Coronary artery (tissue), 2 donors: ENCODE data around the gene ZSCAN21.
A peak's percentile ranks its signal among the peaks of the same experiment; 100 is the strongest.

ENCODE experiments used
- DNase-seq: peaks from one replicate; pipeline ENCODE4 v3.0.0-alpha.2; 2017; ENCODE audit warnings: low spot score
- H3K27ac ChIP-seq, 2 donors: fragments of 200-600 bp; sonication (generic); one replicate each; pipeline ENCODE4 v1.5.1; 2016 to 2019
- H3K4me3 ChIP-seq: fragments of 200-600 bp; sonication (generic); 2 replicates; pipeline ENCODE4 v1.5.1; 2016; ENCODE audit warnings: mild to moderate bottlenecking, moderate library complexity
- TF ChIP-seq, protein P1 (sequence below): fragments of 200-600 bp; sonication (generic); IDR thresholded peaks from one replicate; pipeline ENCODE4 v1.5.1; 2019; ENCODE audit warnings: antibody characterized with exemption

The ZSCAN21 gene

DNA sequence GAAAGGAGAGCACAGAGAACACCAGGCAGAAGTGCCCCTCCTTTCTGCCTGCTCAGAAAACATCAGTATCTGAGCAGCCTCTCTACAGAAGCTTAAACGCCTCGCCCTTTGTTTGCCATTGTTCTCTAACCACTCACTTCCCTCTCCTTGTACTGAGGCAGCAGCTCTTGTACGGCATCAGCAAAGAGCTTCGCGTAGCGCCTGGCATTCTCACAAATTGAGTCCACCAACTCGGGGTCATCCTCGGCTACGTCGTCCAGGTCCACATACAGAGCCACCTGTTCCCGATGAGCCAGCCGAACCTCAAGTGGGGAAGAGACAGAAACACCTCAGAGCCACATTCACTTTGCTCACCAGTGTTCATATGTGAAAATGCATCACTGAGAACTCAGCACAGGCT, 49.9 kb downstream of the ZSCAN21 start:
- no peak for DNase-seq
- Histone ChIP-seq H3K27ac (peak overlapping the region; percentile 82 to 97), H3K4me3 (peak overlapping the region; percentile 82)
- TF ChIP-seq, protein P1, sequence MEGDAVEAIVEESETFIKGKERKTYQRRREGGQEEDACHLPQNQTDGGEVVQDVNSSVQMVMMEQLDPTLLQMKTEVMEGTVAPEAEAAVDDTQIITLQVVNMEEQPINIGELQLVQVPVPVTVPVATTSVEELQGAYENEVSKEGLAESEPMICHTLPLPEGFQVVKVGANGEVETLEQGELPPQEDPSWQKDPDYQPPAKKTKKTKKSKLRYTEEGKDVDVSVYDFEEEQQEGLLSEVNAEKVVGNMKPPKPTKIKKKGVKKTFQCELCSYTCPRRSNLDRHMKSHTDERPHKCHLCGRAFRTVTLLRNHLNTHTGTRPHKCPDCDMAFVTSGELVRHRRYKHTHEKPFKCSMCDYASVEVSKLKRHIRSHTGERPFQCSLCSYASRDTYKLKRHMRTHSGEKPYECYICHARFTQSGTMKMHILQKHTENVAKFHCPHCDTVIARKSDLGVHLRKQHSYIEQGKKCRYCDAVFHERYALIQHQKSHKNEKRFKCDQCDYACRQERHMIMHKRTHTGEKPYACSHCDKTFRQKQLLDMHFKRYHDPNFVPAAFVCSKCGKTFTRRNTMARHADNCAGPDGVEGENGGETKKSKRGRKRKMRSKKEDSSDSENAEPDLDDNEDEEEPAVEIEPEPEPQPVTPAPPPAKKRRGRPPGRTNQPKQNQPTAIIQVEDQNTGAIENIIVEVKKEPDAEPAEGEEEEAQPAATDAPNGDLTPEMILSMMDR, result no peak

DNA sequence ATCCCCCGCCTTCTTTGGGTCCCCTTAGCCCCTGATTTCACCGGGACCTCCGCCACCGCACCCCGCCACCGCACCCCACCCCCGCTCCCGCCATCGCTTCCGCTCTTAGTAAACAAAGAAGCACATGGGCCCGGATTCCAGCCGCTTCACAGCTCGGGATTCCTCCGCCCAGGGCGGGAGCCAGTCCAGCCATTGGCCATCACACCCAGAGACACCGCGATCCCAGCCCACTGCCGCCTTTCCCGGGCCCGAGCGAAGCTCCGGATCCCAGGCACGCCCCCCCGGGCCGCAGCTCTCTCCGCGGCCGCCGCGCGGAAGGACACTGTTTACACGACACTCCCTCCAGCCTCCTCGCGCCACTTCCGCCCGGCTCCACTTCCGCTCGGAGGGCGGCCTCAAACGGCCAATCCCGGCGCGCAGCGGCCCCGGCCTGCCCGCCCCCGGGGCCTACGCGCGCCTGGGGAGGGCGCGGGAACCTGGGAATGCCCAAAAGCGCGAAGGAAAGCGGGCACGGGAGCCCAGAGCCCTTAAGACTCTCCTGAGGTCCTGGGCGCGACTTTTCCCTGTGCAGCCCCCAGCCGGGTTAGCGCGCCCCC, 50.9 kb downstream of the ZSCAN21 start:
- TF ChIP-seq, protein P1, result no peak
- DNase-seq, result peak; percentile 98
- peak overlapping the region; percentile 82 to 97 for H3K27ac ChIP-seq
- peak overlapping the region; percentile 82 for H3K4me3 ChIP-seq

DNA sequence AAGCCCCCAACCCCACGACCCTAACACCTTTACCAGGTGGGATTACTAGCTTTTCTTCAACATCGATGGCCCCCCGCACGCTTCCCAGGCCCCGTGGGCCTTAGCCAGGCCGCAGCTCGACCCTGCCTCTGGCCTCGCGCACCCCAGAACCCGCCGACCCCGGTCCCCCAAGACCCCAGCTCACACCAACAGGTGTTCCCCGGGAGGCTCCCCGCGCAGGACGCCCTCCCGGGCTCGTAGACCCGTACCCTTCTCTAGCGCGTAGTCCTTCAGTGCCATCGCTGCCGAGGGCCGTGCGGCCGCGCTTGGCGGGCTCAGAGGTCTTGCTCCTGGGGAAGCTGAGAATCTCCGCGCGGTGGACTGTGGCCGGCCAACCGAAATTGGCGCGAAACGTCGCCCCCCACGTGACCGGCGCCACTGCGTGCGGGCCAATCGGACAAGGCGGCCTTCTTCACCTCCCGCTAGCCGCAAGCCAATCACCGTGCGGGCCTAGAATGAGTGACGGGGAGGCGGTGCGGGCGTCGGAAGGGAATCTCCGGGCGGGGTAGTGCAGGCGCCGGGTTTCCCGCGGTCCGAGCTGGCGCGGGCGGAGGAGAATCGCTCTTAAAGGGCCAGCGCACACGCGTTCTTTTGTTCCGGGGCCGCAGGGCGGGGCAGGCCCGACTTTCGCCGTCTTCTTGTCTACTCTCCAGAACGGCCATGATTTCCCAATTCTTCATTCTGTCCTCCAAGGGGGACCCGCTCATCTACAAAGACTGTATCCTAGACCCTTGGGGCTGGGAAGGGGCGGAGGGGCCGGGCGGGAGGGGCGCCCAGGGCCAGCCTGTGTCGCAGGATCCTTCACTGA, 51.7 kb downstream of the ZSCAN21 start, which contains the start of the genes AP4M1 and MCM7:
Gene AP4M1 (plus strand): TSS at position 628 of the 847 bp plus-strand sequence. CDS start 72 bp downstream, at position 700.
Gene MCM7 (minus strand): TSS at position 382 of the 847 bp plus-strand sequence. CDS start 103 bp downstream, at position 279.
- DNase-seq, result peak; percentile 99
- TF ChIP-seq, protein P1, result no peak
- Histone ChIP-seq H3K27ac (peak within 1 kb of the TSS; percentile 82 to 97), H3K4me3 (peak within 1 kb of the TSS; percentile 82)

DNA sequence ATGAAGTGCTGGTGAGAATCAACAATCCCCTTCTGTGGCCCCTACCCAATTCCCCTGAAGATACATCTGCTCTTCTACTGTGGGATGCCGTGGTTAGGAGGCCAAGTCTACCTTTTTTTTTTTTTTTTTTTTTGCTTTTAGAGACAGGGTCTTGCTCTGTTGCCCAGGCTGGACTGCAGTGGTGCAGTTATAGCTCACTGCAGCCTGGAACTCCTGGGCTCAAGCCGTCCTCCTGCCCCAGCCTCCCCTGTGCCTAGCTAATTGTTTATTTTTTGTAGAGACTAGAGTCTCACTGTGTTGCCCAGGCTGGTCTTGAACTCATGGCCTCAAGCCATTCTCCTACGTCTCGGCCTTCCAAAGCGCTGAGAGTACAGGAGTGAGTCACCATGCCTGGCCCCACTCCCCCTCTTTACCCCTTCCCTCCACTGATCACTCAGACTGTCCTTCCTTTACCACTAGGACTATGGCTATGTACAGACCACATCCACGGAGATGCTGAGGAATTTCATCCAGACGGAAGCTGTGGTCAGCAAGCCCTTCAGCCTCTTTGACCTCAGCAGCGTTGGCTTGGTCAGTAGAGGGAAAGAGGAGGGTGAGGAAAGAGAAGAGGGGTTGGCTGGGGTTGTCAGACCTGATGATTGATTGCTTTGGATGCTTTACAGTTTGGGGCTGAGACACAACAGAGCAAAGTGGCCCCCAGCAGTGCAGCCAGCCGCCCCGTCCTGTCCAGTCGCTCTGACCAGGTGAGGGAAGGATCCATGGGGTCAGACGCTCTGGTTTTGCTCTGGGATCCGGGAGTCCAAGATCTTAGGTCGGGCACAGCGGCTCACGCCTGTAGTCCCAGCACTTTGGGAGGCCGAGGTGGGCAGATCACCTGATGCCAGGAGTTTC, 53.6 kb downstream of the ZSCAN21 start:
- H3K27ac ChIP-seq, result peak overlapping the region in 1 of 2 donors; percentile 97

DNA sequence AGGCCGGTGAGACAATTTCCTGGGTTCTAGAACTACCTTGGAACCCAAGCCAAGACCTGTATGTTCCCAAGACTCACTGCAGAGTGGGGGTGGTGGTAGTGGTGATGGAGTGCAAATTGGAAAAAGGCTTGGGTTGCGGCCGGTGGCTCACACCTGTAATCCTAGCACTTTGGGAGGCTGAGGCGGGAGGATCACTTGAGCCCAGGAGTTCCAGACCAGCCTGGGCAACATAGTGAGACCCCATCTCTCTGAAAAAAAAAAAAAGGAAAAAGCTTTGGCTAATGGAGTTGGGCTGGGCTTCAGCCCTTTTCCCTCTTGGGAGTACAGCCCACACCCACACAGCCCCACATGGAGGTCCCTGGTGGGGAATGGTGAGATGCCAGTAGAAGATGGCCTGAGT, 56.0 kb downstream of the ZSCAN21 start:
- Histone ChIP-seq H3K27ac (no peak overlapping the region), H3K4me3 (no peak overlapping the region)
- no peak for DNase-seq
- TF ChIP-seq, protein P1, result no peak

More for the DNA sequence above, 53.6 kb downstream of the ZSCAN21 start:
- TF ChIP-seq, protein P1, result no peak
- no peak overlapping the region for H3K4me3 ChIP-seq
- DNase-seq, result no peak

DNA sequence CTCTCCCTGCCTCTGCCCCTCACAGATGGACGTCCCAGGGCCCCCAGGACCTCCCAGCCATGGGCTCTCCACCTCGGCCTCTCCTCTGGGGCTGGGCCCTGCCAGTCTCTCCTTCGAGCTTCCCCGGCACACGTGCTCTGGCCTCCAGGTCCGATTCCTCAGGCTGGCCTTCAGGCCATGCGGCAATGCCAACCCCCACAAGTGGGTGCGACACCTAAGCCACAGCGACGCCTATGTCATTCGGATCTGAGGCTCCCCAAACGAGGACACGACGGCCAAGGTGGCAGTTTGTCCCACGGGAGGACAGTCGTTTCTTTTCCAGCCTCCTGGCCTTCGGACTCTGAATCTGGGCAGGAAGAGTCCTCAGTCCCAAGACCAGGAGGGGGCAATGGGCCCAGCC, 57.1 kb downstream of the ZSCAN21 start:
- Histone ChIP-seq H3K27ac (no peak overlapping the region), H3K4me3 (no peak overlapping the region)
- TF ChIP-seq, protein P1, result no peak
- DNase-seq, result no peak
